Measurements from ENCODE around the gene CDH23. TPM values are rescaled to one million over a fixed set of nuclear protein-coding genes. Genes with fewer than 3 reads are reported as not detected.

Gene CDH23
- total and polyA plus RNA-seq, 9 of the 15 experiments (the other 6 are each of a cell fraction or from before 2014, with no cell fraction given): 0.18 to 1.2 (median 0.47) TPM

DNA sequence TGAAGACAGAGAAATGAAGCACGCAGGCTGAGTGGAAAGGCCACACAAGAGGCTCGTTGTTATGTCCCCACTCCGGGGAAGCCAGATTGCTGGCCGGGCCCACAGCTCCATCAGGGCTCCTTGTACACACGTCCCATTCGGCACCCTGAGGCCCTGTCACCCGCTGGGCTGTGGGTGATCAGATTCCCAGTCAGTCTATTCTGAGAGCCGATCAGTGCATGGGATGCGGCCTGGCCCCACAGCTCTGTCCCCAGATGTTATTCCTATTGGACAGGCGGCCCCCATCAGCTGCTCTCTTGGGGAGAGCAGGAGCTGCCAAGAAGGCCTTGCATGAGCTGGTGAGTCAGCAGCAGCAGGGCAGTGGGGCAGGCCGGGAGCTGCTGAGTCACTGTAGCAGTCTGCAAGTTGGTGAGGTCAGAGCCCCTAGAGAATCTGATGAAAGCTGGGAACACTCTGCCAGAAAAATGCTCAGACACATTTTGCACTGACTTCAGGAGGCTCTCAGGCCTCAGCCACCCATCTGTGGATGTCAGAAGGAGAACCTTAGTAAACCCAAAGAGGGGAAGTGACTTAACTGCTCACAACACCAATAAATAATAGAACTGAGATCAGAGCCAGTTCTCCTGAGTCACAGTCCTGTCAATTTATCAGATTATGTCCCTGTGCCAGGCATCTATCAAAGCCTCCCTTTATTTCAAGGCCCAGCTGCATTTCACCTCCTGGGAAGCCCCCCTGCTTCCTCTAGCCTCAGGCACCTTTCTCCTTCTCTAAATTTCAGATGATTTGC is 463.7 kb downstream of the CDH23 start (continued):
- TF ChIP-seq ARID1B (IDR thresholded peaks at IDR 0.05) (peak; percentile 85), TAF15 (IDR thresholded peaks at IDR 0.05; ENCODE audit: low read depth, low read length) (no peak), DACH1 (IDR thresholded peaks at IDR 0.05; ENCODE audit: partially characterized antibody) (peak; percentile 95), ZKSCAN8 (CRISPR knock-in tag; IDR thresholded peaks at IDR 0.05) (peak; percentile 66), CTBP1 (IDR thresholded peaks at IDR 0.05; ENCODE audit: borderline replicate concordance) (peak; percentile 94), ZNF561 (CRISPR knock-in tag; conservative IDR thresholded peaks at IDR 0.05) (no peak), ZNF740 (CRISPR knock-in tag; IDR thresholded peaks at IDR 0.05) (no peak), ZNF740 (tag; IDR thresholded peaks at IDR 0.05) (no peak; a peak in 1 of 4 replicates), ETV5 (CRISPR knock-in tag; IDR thresholded peaks at IDR 0.05; ENCODE audit: low read depth) (no peak), ZNF507 (tag; conservative IDR thresholded peaks at IDR 0.05) (no peak), CBX8 (IDR thresholded peaks at IDR 0.05; ENCODE audit: borderline replicate concordance, extremely low read depth, low read depth, low read length, poor library complexity, severe bottlenecking) (no peak), ZNF217 (CRISPR knock-in tag; IDR thresholded peaks at IDR 0.05) (no peak), MITF (IDR thresholded peaks at IDR 0.05) (peak; percentile 92), ZNF316 (IDR thresholded peaks at IDR 0.05) (peak; percentile 99), CBFB (CRISPR knock-in tag; IDR thresholded peaks at IDR 0.05) (no peak), ATF3 (IDR thresholded peaks at IDR 0.05) (peak; percentile 100), ATF3 (CRISPR knock-in tag; conservative IDR thresholded peaks at IDR 0.05) (peak; percentile 98), ELK3 (CRISPR knock-in tag; IDR thresholded peaks at IDR 0.05) (no peak)
- TF ChIP-seq, protein P1, sequence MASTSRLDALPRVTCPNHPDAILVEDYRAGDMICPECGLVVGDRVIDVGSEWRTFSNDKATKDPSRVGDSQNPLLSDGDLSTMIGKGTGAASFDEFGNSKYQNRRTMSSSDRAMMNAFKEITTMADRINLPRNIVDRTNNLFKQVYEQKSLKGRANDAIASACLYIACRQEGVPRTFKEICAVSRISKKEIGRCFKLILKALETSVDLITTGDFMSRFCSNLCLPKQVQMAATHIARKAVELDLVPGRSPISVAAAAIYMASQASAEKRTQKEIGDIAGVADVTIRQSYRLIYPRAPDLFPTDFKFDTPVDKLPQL (IDR thresholded peaks at IDR 0.05; ENCODE audit: extremely low read depth, insufficient read length): no peak
- TF ChIP-seq, protein P2, sequence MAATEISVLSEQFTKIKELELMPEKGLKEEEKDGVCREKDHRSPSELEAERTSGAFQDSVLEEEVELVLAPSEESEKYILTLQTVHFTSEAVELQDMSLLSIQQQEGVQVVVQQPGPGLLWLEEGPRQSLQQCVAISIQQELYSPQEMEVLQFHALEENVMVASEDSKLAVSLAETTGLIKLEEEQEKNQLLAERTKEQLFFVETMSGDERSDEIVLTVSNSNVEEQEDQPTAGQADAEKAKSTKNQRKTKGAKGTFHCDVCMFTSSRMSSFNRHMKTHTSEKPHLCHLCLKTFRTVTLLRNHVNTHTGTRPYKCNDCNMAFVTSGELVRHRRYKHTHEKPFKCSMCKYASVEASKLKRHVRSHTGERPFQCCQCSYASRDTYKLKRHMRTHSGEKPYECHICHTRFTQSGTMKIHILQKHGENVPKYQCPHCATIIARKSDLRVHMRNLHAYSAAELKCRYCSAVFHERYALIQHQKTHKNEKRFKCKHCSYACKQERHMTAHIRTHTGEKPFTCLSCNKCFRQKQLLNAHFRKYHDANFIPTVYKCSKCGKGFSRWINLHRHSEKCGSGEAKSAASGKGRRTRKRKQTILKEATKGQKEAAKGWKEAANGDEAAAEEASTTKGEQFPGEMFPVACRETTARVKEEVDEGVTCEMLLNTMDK (IDR thresholded peaks at IDR 0.05; ENCODE audit: borderline replicate concordance, insufficient read depth, low read depth, low read length, poor library complexity, severe bottlenecking): no peak
